Muscle layer of colon (tissue), 2 donors: Measurements from ENCODE around the gene RYR1.
"Not testable (repeated sequence)": the region's sequence is repeated elsewhere in the genome, so short reads cannot be mapped to it uniquely, and the experiment has no call there.

ENCODE experiments used
- H3K27ac ChIP-seq: one replicate; pipeline ENCODE4 v1.7.0; 2013; ENCODE audit warnings: low read depth, mild to moderate bottlenecking, low read length, moderate library complexity
- H3K27me3 ChIP-seq, 2 donors: one replicate each; pipeline ENCODE4 v1.7.0; 2013; ENCODE audit warnings: low read length in 2 of 2, mild to moderate bottlenecking in 2 of 2; ENCODE audit not compliant: insufficient read depth in 2 of 2, control insufficient read depth in 1 of 2
- H3K36me3 ChIP-seq: one replicate; pipeline ENCODE4 v1.7.0; 2013; ENCODE audit warnings: mild to moderate bottlenecking, low read length; ENCODE audit not compliant: insufficient read depth
- H3K4me1 ChIP-seq: one replicate; pipeline ENCODE4 v1.7.0; 2013; ENCODE audit warnings: mild to moderate bottlenecking, low read length; ENCODE audit not compliant: insufficient read depth
- H3K4me3 ChIP-seq, 2 donors: one replicate each; pipeline ENCODE4 v1.7.0; 2013; ENCODE audit warnings: low read length in 2 of 2, low read depth in 1 of 2, mild to moderate bottlenecking in 1 of 2, moderate library complexity in 1 of 2
- H3K9ac ChIP-seq: one replicate; pipeline ENCODE4 v1.7.0; 2013; ENCODE audit warnings: low read length
- H3K9me3 ChIP-seq: one replicate; pipeline ENCODE4 v1.7.0; 2013; ENCODE audit warnings: mild to moderate bottlenecking, low read length
- donor health status: abdominal sarcoma.
- donor health status: Adenocarcinoma of cecum.

Gene RYR1

DNA sequence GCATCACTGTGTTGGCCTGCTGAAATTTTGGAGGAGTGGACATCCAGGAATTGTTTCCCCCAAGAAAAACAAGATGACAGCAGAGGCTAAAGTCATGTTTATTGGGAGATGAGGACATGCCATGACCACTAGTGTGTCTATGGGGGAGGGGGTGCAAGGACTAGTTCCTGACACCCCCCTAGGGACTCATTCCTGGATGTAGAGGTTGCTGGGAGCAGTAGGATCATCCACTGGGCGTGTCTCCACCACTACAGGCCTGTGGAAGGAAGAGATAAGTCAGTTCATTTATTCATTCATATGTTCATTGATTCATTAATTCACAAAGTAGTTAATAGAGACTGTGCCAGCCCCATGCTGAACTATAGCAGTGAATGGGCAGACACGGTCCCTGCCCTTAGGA lies 154.1 kb downstream of the RYR1 start:
- Histone ChIP-seq H3K9me3 (no peaks in the 10 kb centered on the region), H3K4me3 (no peak overlapping the region), H3K4me1 (no peaks in the 10 kb centered on the region), H3K9ac (no peak overlapping the region), H3K27me3 (no peaks in the 10 kb centered on the region), H3K36me3 (no peaks in the 10 kb centered on the region), H3K27ac (no peak overlapping the region)

DNA sequence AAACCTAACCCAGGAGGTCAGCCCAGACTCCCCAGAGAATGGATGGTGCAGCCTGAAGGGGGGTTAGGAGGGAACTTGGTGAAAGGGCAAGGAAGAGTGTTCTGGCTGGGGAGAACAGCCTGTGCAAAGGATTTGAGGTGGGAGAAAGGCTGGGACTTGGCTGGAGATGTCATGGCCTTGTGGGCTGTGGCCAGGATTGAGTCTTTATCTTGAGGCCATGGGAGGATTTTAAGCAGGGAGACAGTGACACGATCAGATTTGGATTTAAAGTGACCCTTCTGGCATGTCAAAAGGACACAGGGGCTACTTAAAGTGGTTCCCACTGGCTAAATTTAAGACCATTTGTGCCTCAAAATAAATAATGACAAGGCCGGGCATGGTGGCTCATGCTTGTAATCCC lies 154.6 kb downstream of the RYR1 start:
- H3K4me3 ChIP-seq: no peak overlapping the region
- no peaks in the 10 kb centered on the region for H3K4me1 ChIP-seq
- H3K36me3 ChIP-seq: no peaks in the 10 kb centered on the region
- H3K9ac ChIP-seq: no peak overlapping the region
- no peak overlapping the region for H3K27ac ChIP-seq
- H3K9me3 ChIP-seq: no peaks in the 10 kb centered on the region
- H3K27me3 ChIP-seq: no peaks in the 10 kb centered on the region

DNA sequence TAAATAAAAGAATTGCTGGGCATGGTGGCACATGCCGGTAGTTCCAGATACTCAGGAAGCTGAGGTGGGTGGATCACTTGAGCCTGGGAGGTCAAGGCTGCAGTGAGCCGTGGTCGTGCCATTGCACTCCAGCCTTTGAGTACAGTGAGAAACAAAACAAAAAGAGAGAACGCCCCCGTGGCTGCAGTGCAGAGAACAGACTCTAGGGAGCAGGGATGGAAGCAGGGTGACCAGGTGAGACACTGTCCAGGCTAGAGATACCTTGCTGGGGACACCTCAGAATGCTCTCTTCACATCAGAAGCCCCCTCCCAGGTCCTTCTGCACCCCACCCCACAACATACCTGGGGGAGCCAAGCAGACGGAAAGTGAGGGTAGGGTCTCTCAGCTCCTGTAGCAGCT lies 159.4 kb downstream of the RYR1 start:
- no peaks in the 10 kb centered on the region for H3K4me1 ChIP-seq
- H3K27me3 ChIP-seq: peaks cover 4% of the 10 kb centered on the region in 2 donors
- no peak overlapping the region for H3K4me3 ChIP-seq
- no peak overlapping the region for H3K9ac ChIP-seq
- H3K9me3 ChIP-seq: no peaks in the 10 kb centered on the region
- no peaks in the 10 kb centered on the region for H3K36me3 ChIP-seq
- no peak overlapping the region for H3K27ac ChIP-seq

- no peaks in the 10 kb centered on the region for H3K36me3 ChIP-seq
- H3K27me3 ChIP-seq: peaks cover 4% of the 10 kb centered on the region in 2 donors
- H3K9me3 ChIP-seq: no peaks in the 10 kb centered on the region
- no peak overlapping the region for H3K27ac ChIP-seq
- H3K9ac ChIP-seq: no peak overlapping the region
- no peaks in the 10 kb centered on the region for H3K4me1 ChIP-seq
- no peak overlapping the region for H3K4me3 ChIP-seq
Observed at GRCh38 chr19:38596057-38596981, 162.8 kb downstream of the RYR1 start.

GRCh38 chr19:38597075-38597474 lies 163.6 kb downstream of the RYR1 start:
- H3K4me3 ChIP-seq: no peak overlapping the region
- H3K4me1 ChIP-seq: no peaks in the 10 kb centered on the region
- no peak overlapping the region for H3K9ac ChIP-seq
- no peaks in the 10 kb centered on the region for H3K9me3 ChIP-seq
- no peak overlapping the region for H3K27ac ChIP-seq
- H3K27me3 ChIP-seq: peaks cover 4% of the 10 kb centered on the region in 2 donors
- H3K36me3 ChIP-seq: no peaks in the 10 kb centered on the region

GRCh38 chr19:38599722-38600121 lies 166.2 kb downstream of the RYR1 start:
- H3K4me1 ChIP-seq: no peaks in the 10 kb centered on the region
- no peak overlapping the region for H3K9ac ChIP-seq
- peaks cover 4% of the 10 kb centered on the region in 2 donors for H3K27me3 ChIP-seq
- no peaks in the 10 kb centered on the region for H3K9me3 ChIP-seq
- no peaks in the 10 kb centered on the region for H3K36me3 ChIP-seq
- no peak overlapping the region for H3K4me3 ChIP-seq
- no peak overlapping the region for H3K27ac ChIP-seq

DNA sequence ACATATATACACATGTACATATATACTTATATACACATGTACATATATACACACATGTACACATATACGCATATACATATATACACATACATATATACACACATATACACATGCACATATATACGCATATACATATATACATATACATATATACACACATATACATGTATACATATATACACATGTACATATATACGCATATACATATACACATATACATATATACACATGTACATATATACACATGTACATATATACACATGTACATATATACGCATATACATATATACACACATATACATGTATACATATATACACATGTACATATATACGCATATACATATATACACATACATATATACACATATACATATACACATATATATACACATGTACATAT lies 169.4 kb downstream of the RYR1 start:
- H3K4me1 ChIP-seq, H3K27me3 ChIP-seq, H3K36me3 ChIP-seq, H3K9me3 ChIP-seq, H3K9ac ChIP-seq, H3K4me3 ChIP-seq, H3K27ac ChIP-seq: not testable (repeated sequence)

- Histone ChIP-seq H3K27me3 (no peaks in the 10 kb centered on the region), H3K36me3 (no peaks in the 10 kb centered on the region), H3K9me3 (no peaks in the 10 kb centered on the region), H3K9ac (no peak overlapping the region), H3K27ac (no peak overlapping the region), H3K4me1 (no peaks in the 10 kb centered on the region), H3K4me3 (no peak overlapping the region)
Observed at GRCh38 chr19:38606131-38606530, 172.6 kb downstream of the RYR1 start.

DNA sequence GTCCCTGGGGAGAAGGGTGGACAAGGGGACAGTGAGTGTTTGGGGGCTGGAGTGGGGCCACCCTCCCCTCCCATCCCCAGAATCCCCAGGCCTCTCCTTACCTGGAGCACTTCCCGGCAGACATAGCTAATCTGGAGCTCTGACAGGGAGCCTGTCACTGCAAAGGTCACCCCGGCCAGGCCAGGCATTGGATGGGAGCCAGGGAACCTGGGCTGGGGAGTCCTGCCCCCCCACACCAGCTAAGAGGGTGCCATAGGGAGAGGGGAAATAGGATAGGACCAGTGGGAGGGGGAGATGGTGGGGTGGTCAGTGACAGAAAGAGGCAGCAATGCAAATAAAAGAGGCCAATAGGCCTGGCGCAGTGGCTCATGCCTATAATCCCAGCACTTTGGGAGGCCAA lies 180.8 kb downstream of the RYR1 start:
- peaks cover 9% of the 10 kb centered on the region for H3K4me1 ChIP-seq
- no peaks in the 10 kb centered on the region for H3K36me3 ChIP-seq
- H3K9me3 ChIP-seq: no peaks in the 10 kb centered on the region
- H3K9ac ChIP-seq: no peak overlapping the region
- no peak overlapping the region for H3K4me3 ChIP-seq
- H3K27ac ChIP-seq: no peak overlapping the region
- H3K27me3 ChIP-seq: no peaks in the 10 kb centered on the region

DNA sequence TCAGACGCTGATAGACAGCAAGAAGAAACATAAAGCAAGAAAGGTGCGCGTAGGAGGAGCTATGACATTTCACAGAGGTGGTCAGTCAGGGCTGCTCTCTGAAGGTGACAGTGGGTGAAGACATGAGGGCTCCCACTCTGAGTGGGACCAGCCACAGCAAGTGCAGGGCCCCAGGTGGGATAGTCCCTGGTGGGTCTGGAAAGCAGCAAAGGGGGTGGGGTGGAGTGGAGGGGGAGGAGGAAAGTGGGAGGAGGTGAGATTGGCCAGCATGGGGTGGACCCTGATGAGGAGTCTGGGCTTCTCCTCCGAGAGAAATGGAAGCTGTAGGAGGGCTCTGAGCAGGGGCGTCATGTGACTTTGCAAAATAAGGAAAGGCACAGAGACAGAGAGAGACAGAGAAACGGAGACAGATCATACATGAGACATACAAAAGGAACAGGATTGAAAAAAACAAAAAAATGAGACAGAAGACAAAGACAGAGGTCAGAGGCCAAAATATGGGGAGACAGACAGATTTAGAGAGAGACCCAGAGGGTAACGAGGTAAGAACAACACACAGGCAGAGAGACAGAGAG lies 181.6 kb downstream of the RYR1 start:
- Histone ChIP-seq H3K27ac (no peak overlapping the region), H3K4me3 (no peak overlapping the region), H3K9ac (no peak overlapping the region), H3K4me1 (peaks cover 16% of the 10 kb centered on the region), H3K36me3 (peaks cover under 1% of the 10 kb centered on the region), H3K9me3 (no peaks in the 10 kb centered on the region), H3K27me3 (no peaks in the 10 kb centered on the region)

- Histone ChIP-seq H3K36me3 (peaks cover 11% of the 10 kb centered on the region), H3K9me3 (no peaks in the 10 kb centered on the region), H3K4me1 (peaks cover 19% of the 10 kb centered on the region), H3K9ac (no peak overlapping the region), H3K27me3 (no peaks in the 10 kb centered on the region), H3K27ac (no peak overlapping the region), H3K4me3 (no peak overlapping the region)
Observed at GRCh38 chr19:38616265-38616664, 182.8 kb downstream of the RYR1 start.
